K562 (cell line): Measurements from ENCODE around the gene FAM98C. TPM values are rescaled to one million over a fixed set of nuclear protein-coding genes. Genes with fewer than 3 reads are reported as not detected.

Experiments
- CHD4 ChIP-seq: fragments of 200-600 bp; sonication (generic); IDR thresholded peaks from 3 replicates; pipeline ENCODE4 v1.6.1; 2012; ENCODE audit warnings: low read depth, mild to moderate bottlenecking, mixed read lengths, low read length, inconsistent platforms; ENCODE audit not compliant: insufficient read depth, insufficient replicate concordance, poor library complexity, severe bottlenecking
- CTBP1 ChIP-seq: fragments of 450-650 bp; IDR thresholded peaks from 2 replicates; pipeline ENCODE4 v1.6.1; 2016; ENCODE audit warnings: borderline replicate concordance
- DPF2 ChIP-seq: fragments of 450-650 bp; IDR thresholded peaks from 2 replicates; pipeline ENCODE4 v1.6.1; 2016
- EHMT2 ChIP-seq: fragments of 450-650 bp; IDR thresholded peaks from 2 replicates; pipeline ENCODE4 v1.6.1; 2018; ENCODE audit warnings: antibody characterized with exemption
- HSF4 ChIP-seq: fragments of 250-450 bp; sonication (Bioruptor Pico); IDR thresholded peaks from 2 replicates; pipeline ENCODE4 v2.1.2; 2022; ENCODE audit warnings: mild to moderate bottlenecking, moderate library complexity, borderline replicate concordance
- JUND ChIP-seq, 2 experiments: IDR thresholded peaks; 2 replicates in 1 of 2; 3 replicates in 1 of 2; pipeline ENCODE4 v1.6.1; 2011; ENCODE audit warnings: borderline replicate concordance in 2 of 2, low read depth in 2 of 2, low read length in 2 of 2, improper control_type of control experiment in 1 of 2, missing biosample characterization in 1 of 2, missing genetic modification characterization in 1 of 2, missing genetic modification reagents in 1 of 2
- KDM1A ChIP-seq, 2 experiments: fragments of 450-650 bp; IDR thresholded peaks; 2 replicates each; pipeline ENCODE4 v1.6.1; 2016; ENCODE audit warnings: mild to moderate bottlenecking in 2 of 2
- MAZ ChIP-seq, 2 experiments: fragments of 450-650 bp in 1 of 2; sonication (generic) in 1 of 2; formaldehyde crosslinking; IDR thresholded peaks in 1 of 2; conservative IDR thresholded peaks in 1 of 2; 2 replicates each; pipeline versions ENCODE4 v1.4.0 to v1.5.0; 2020; ENCODE audit warnings: mild to moderate bottlenecking in 1 of 2, missing genetic modification reagents in 1 of 2
- RCOR1 ChIP-seq, 2 experiments: IDR thresholded peaks; 2 replicates each; pipeline ENCODE4 v1.6.1; 2012; ENCODE audit warnings: low read depth in 2 of 2, low read length in 2 of 2, borderline replicate concordance in 1 of 2, improper control_type of control experiment in 1 of 2
- SIRT6 ChIP-seq: IDR thresholded peaks from one replicate; pipeline ENCODE4 v1.6.1; 2012; ENCODE audit warnings: low read depth, mild to moderate bottlenecking, control low read depth, inconsistent platforms, low read length, moderate library complexity
- SMARCA4 ChIP-seq: fragments of 450-650 bp; IDR thresholded peaks from 2 replicates; pipeline ENCODE4 v1.6.1; 2016
- ZNF197 ChIP-seq: fragments of 200-800 bp; sonication (Bioruptor generic); IDR thresholded peaks from 2 replicates; pipeline ENCODE4 v1.6.1; 2016; ENCODE audit warnings: low read depth, missing genetic modification characterization, missing compliant biosample characterization
- ZNF316 ChIP-seq: fragments of 450-650 bp; IDR thresholded peaks from 2 replicates; pipeline ENCODE4 v1.6.1; 2016
- polyA plus RNA-seq, 8 experiments: library from polyadenylated mRNA; depleted of rRNA in 4 of 8; stranded (reverse) in 5 of 8; unstranded in 3 of 8; fragments of >200 nt; fragmentation: Nextera tagmentation in 2 of 8; fragmentation: Illumina TruSeq in 1 of 8; extraction: Ambion mirVana in 2 of 8; extraction: Trizol in 1 of 8; gene quantifications; 2 replicates each; pipeline versions ENCODE4 v1.2.1 to v1.2.3, GENCODE V29; 2011 to 2014; ENCODE audit warnings: inconsistent platforms in 1 of 8, missing spikeins in 1 of 8
- total RNA-seq, 7 experiments: library from RNA; depleted of rRNA in 6 of 7; stranded (reverse); fragments of >200 nt in 6 of 7; fragmentation: Illumina TruSeq in 2 of 7; extraction: Trizol in 2 of 7; gene quantifications; 2 replicates each; pipeline versions ENCODE4 v1.2.1 to v1.2.3, GENCODE V29; 2011 to 2021; ENCODE audit warnings: low replicate concordance in 1 of 7
- TF ChIP-seq, protein P1 (sequence below): fragments of 450-650 bp; IDR thresholded peaks from 2 replicates; pipeline ENCODE4 v1.6.1; 2016; ENCODE audit warnings: mild to moderate bottlenecking, moderate library complexity
- TF ChIP-seq, protein P2 (sequence below): fragments of 450-650 bp; formaldehyde crosslinking; IDR thresholded peaks from 2 replicates; pipeline ENCODE4 v1.4.0; 2020; ENCODE audit warnings: mild to moderate bottlenecking, mixed read lengths

FAM98C gene
- total and polyA plus RNA-seq, 9 of the 15 experiments (the other 6 are each of a cell fraction or from before 2014, with no cell fraction given) = 1.7 to 43.8 (median 13.7) TPM

DNA sequence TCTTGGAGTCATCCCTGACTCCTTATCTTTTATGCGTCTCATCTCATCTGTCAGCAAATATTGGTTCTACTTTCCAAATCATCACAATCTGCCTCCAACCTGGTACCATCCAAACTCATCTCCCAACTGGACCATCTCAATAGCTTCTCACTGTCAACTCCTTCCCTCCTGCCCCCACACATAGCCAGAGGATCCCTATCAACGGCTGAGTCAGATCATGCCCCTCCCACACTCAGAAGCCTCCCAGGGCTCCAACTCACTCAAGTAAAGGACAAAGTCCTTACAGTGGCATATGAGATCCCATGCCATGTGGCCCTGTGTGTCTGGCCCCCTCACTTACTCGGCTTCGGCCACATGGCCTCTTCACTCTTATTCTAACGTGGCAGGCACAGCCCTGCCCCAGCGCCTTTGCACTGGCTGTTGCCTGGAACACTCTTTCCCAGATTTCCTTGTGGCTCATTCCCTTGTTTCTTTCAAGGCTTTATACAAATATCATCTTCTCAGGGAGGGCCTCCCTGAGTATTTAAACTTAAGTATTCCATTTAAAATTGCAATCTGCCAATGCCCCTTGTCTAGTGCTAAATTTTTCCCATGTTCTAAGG lies 10.1 kb upstream of the FAM98C start (continued):
- TF ChIP-seq, protein P1, sequence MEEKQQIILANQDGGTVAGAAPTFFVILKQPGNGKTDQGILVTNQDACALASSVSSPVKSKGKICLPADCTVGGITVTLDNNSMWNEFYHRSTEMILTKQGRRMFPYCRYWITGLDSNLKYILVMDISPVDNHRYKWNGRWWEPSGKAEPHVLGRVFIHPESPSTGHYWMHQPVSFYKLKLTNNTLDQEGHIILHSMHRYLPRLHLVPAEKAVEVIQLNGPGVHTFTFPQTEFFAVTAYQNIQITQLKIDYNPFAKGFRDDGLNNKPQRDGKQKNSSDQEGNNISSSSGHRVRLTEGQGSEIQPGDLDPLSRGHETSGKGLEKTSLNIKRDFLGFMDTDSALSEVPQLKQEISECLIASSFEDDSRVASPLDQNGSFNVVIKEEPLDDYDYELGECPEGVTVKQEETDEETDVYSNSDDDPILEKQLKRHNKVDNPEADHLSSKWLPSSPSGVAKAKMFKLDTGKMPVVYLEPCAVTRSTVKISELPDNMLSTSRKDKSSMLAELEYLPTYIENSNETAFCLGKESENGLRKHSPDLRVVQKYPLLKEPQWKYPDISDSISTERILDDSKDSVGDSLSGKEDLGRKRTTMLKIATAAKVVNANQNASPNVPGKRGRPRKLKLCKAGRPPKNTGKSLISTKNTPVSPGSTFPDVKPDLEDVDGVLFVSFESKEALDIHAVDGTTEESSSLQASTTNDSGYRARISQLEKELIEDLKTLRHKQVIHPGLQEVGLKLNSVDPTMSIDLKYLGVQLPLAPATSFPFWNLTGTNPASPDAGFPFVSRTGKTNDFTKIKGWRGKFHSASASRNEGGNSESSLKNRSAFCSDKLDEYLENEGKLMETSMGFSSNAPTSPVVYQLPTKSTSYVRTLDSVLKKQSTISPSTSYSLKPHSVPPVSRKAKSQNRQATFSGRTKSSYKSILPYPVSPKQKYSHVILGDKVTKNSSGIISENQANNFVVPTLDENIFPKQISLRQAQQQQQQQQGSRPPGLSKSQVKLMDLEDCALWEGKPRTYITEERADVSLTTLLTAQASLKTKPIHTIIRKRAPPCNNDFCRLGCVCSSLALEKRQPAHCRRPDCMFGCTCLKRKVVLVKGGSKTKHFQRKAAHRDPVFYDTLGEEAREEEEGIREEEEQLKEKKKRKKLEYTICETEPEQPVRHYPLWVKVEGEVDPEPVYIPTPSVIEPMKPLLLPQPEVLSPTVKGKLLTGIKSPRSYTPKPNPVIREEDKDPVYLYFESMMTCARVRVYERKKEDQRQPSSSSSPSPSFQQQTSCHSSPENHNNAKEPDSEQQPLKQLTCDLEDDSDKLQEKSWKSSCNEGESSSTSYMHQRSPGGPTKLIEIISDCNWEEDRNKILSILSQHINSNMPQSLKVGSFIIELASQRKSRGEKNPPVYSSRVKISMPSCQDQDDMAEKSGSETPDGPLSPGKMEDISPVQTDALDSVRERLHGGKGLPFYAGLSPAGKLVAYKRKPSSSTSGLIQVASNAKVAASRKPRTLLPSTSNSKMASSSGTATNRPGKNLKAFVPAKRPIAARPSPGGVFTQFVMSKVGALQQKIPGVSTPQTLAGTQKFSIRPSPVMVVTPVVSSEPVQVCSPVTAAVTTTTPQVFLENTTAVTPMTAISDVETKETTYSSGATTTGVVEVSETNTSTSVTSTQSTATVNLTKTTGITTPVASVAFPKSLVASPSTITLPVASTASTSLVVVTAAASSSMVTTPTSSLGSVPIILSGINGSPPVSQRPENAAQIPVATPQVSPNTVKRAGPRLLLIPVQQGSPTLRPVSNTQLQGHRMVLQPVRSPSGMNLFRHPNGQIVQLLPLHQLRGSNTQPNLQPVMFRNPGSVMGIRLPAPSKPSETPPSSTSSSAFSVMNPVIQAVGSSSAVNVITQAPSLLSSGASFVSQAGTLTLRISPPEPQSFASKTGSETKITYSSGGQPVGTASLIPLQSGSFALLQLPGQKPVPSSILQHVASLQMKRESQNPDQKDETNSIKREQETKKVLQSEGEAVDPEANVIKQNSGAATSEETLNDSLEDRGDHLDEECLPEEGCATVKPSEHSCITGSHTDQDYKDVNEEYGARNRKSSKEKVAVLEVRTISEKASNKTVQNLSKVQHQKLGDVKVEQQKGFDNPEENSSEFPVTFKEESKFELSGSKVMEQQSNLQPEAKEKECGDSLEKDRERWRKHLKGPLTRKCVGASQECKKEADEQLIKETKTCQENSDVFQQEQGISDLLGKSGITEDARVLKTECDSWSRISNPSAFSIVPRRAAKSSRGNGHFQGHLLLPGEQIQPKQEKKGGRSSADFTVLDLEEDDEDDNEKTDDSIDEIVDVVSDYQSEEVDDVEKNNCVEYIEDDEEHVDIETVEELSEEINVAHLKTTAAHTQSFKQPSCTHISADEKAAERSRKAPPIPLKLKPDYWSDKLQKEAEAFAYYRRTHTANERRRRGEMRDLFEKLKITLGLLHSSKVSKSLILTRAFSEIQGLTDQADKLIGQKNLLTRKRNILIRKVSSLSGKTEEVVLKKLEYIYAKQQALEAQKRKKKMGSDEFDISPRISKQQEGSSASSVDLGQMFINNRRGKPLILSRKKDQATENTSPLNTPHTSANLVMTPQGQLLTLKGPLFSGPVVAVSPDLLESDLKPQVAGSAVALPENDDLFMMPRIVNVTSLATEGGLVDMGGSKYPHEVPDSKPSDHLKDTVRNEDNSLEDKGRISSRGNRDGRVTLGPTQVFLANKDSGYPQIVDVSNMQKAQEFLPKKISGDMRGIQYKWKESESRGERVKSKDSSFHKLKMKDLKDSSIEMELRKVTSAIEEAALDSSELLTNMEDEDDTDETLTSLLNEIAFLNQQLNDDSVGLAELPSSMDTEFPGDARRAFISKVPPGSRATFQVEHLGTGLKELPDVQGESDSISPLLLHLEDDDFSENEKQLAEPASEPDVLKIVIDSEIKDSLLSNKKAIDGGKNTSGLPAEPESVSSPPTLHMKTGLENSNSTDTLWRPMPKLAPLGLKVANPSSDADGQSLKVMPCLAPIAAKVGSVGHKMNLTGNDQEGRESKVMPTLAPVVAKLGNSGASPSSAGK = no peak
- TF ChIP-seq SIRT6 (no peak), EHMT2 (peak; percentile 83), CTBP1 (peak; percentile 51; the same call in 1 of the 2 replicates), HSF4 (CRISPR knock-in tag) (no peak), SMARCA4 (peak; percentile 79), JUND (IDR thresholded peaks at IDR 0.05; ENCODE audit: borderline replicate concordance, low read depth, low read length) (peak; percentile 87), JUND (tag; IDR thresholded peaks at IDR 0.05; ENCODE audit: borderline replicate concordance, low read depth, low read length) (peak; percentile 86; the same call in 1 of the 3 replicates), RCOR1 (IDR thresholded peaks at IDR 0.05; ENCODE audit: borderline replicate concordance in 1 of 2, low read depth in 2 of 2, low read length in 2 of 2) (0 out of 4 replicates have a peak, but pooled peaks of 1 of the 2 experiments have one; percentile 42), CHD4 (no peak), ZNF316 (peak; percentile 70), KDM1A (IDR thresholded peaks at IDR 0.05) (no peak), MAZ (CRISPR knock-in tag; conservative IDR thresholded peaks at IDR 0.05 in 1 of 2, IDR thresholded peaks at IDR 0.05 in 1 of 2) (peak; percentile 18 to 77; a peak in 2 of 4 replicates), DPF2 (peak; percentile 90), ZNF197 (CRISPR knock-in tag) (no peak)
- TF ChIP-seq, protein P2, sequence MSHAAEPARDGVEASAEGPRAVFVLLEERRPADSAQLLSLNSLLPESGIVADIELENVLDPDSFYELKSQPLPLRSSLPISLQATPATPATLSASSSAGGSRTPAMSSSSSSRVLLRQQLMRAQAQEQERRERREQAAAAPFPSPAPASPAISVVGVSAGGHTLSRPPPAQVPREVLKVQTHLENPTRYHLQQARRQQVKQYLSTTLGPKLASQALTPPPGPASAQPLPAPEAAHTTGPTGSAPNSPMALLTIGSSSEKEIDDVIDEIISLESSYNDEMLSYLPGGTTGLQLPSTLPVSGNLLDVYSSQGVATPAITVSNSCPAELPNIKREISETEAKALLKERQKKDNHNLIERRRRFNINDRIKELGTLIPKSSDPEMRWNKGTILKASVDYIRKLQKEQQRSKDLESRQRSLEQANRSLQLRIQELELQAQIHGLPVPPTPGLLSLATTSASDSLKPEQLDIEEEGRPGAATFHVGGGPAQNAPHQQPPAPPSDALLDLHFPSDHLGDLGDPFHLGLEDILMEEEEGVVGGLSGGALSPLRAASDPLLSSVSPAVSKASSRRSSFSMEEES (CRISPR knock-in tag) = no peak
